Mucosa of descending colon (tissue), 3 donors: ENCODE measurements around the gene BICC1. TPM values are rescaled to one million over a fixed set of nuclear protein-coding genes. Genes with fewer than 3 reads are reported as not detected.

ENCODE experiments used
- ATAC-seq: fragments of 200-7000 bp; cut with Tn5 transposase; one replicate; pipeline ENCODE4 v1.9.1; 2020; ENCODE audit warnings: mild to moderate bottlenecking, moderate library complexity
- DNase-seq, 3 donors: peaks; one replicate each; pipeline ENCODE4 v3.0.0-alpha.2; 2020
- H3K36me3 ChIP-seq: fragments of 200-600 bp; one replicate; pipeline ENCODE4 v1.8.0; 2021; ENCODE audit warnings: low read depth, mild to moderate bottlenecking
- H3K4me1 ChIP-seq: fragments of 200-600 bp; one replicate; pipeline ENCODE4 v1.8.0; 2021; ENCODE audit warnings: low read depth, mild to moderate bottlenecking
- H3K4me3 ChIP-seq: fragments of 200-600 bp; one replicate; pipeline ENCODE4 v1.8.0; 2021; ENCODE audit warnings: mild to moderate bottlenecking
- H3K9me3 ChIP-seq: fragments of 200-600 bp; one replicate; pipeline ENCODE4 v1.8.0; 2021; ENCODE audit warnings: mild to moderate bottlenecking
- CTCF ChIP-seq: fragments of 200-600 bp; IDR thresholded peaks from one replicate; pipeline ENCODE4 v1.8.0; 2022; ENCODE audit warnings: antibody characterized with exemption, mild to moderate bottlenecking
- intact Hi-C, 2 donors: fragments of 100-400 bp; cut with DNase I in 1 of 2; cut with micrococcal nuclease in 1 of 2; formaldehyde crosslinking; loops; one replicate each; pipeline versions ENCODE4 v1.11.0 to v1.11.1; 2022; cut with DNase I, micrococcal nuclease
- total RNA-seq, 3 donors: library from RNA; stranded (reverse); fragmentation: NEBNext Ultra II Directional in 2 of 3; extraction: Animal tissue kit (Norgen Biotek cat#: 25700) in 2 of 3; gene quantifications; one replicate each; pipeline versions ENCODE4 v1.2.1 to v1.2.4, GENCODE V29; 2021 to 2023
- donor health status: DM: no; HTN: no; CAD: no; lungs with moderate emphysema.
- donor health status: DM: no; HTN: no; CAD: no.
- donor health status: DM: no; HTN: yes; CAD: no.

BICC1 gene
- total RNA-seq, 3 donors from 2014 or later, result 1.1 to 5.9 (median 3.5) TPM

GRCh38 chr10:58667658-58668310 lies 155.1 kb downstream of the BICC1 start:
- DNase-seq, result no peak
- ATAC-seq, result no peak
- intact Hi-C loops, result no loop called here

DNA sequence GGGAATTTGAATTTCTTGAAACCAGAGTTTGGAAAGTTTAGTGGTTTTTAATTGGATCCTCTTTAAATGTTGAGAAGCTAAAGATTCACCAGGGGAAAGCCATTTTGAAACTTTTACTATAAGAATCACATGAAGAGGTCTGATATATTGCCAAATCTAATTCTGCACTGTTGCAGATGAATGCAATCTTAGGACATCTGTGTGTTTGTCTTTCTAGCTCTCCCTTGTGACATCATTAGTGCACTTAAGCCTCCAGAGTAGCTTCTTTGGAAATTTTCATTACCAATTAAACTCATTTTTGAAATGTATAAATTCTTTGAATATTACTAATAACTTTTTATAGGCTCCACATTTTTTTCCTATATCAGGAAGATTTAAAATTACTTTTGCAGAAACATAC lies 160.2 kb downstream of the BICC1 start:
- DNase-seq, result no peak
- intact Hi-C loops, result no loop called here
- ATAC-seq, result no peak
- Histone ChIP-seq H3K4me3 (no peak overlapping the region), H3K9me3 (no peaks in the 10 kb centered on the region), H3K4me1 (no peaks in the 10 kb centered on the region), H3K36me3 (no peaks in the 10 kb centered on the region)
- TF ChIP-seq CTCF, result no peak

More at GRCh38 chr10:58667658-58668310, 155.1 kb downstream of the BICC1 start:
- TF ChIP-seq CTCF, result no peak
- H3K4me3 ChIP-seq, result no peak overlapping the region
- no peaks in the 10 kb centered on the region for H3K9me3 ChIP-seq
- H3K4me1 ChIP-seq, result no peaks in the 10 kb centered on the region
- no peaks in the 10 kb centered on the region for H3K36me3 ChIP-seq

DNA sequence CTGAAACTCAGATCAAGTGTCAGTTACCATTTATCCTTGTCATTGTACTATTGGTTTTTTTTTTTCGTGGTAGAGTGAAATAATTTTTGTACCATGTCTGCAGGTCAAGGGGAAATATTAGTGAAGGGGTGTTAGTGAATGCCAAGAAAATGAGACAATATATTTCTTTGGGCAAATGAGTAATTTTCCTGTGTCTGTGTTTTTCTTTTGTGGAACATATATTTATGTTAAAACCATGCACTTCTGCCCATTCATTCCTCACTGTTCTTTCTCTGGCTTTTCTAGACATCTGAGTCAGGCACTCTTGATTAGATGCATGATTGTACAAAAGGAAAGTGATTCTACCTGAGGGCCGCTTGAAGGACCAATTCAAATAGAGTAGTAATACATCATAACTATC lies 161.6 kb downstream of the BICC1 start:
- H3K4me3 ChIP-seq, result no peak overlapping the region
- DNase-seq (no peak), ATAC-seq (no peak)
- no peaks in the 10 kb centered on the region for H3K36me3 ChIP-seq
- H3K4me1 ChIP-seq, result no peaks in the 10 kb centered on the region
- TF ChIP-seq CTCF, result no peak
- no peaks in the 10 kb centered on the region for H3K9me3 ChIP-seq
- intact Hi-C loops, result no loop called here

GRCh38 chr10:58675321-58675720 lies 162.6 kb downstream of the BICC1 start:
- intact Hi-C loops, result no loop called here

GRCh38 chr10:58691528-58691927 lies 178.9 kb downstream of the BICC1 start:
- Histone ChIP-seq H3K36me3 (no peaks in the 10 kb centered on the region), H3K9me3 (no peaks in the 10 kb centered on the region), H3K4me3 (no peak overlapping the region), H3K4me1 (no peaks in the 10 kb centered on the region)
- DNase-seq (no peak), ATAC-seq (no peak)
- intact Hi-C loops, result no loop called here
- TF ChIP-seq CTCF, result no peak

More at GRCh38 chr10:58675321-58675720, 162.6 kb downstream of the BICC1 start:
- DNase-seq (no peak), ATAC-seq (no peak)
- no peaks in the 10 kb centered on the region for H3K4me1 ChIP-seq
- H3K9me3 ChIP-seq, result no peaks in the 10 kb centered on the region
- no peak overlapping the region for H3K4me3 ChIP-seq
- H3K36me3 ChIP-seq, result no peaks in the 10 kb centered on the region
- no peak for TF ChIP-seq CTCF

DNA sequence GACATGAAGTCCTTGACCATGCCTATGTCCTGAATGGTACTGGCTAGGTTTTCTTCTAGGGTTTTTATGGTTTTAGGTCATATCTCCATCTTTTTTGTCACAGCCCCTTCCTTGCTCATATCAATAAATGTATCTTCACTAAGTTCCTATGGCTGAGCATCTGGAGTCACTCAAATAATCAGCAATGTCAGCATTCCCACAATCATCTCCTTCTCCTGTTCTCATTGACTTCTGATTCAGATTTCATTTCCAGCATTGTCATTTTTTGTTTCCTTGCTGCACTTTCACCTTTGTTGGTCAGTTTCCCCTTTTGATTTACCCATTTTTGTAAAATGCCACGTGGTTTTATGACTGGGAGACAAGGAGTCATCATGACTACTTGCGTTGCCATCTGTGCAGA lies 181.2 kb downstream of the BICC1 start:
- intact Hi-C loops, result no loop called here
- Histone ChIP-seq H3K4me1 (no peaks in the 10 kb centered on the region), H3K9me3 (no peaks in the 10 kb centered on the region), H3K36me3 (no peaks in the 10 kb centered on the region), H3K4me3 (no peak overlapping the region)
- no peak for DNase-seq
- TF ChIP-seq CTCF, result no peak
- ATAC-seq, result no peak
